H1 (cell line): ENCODE results near the gene ARFGAP3. TPM values are rescaled to one million over a fixed set of nuclear protein-coding genes. Genes with fewer than 3 reads are reported as not detected.

ENCODE experiments used
- CTCF ChIA-PET: fragments of 300-600 bp; sonication (Branson Sonifier 250); formaldehyde crosslinking; loops from one replicate; lab custom pipeline; 2021; ENCODE audit not compliant: partially characterized antibody; lab: Charles Lee
- POLR2A ChIA-PET: fragments of 300-600 bp; sonication (Branson Sonifier 250); formaldehyde crosslinking; loops from one replicate; lab custom pipeline; 2021; ENCODE audit warnings: inconsistent platforms; ENCODE audit not compliant: partially characterized antibody; lab: Charles Lee
- DNase-seq, 2 experiments: peaks; one replicate each; pipeline versions ENCODE4 v3.0.0 to v3.0.0-alpha.2; 2010 to 2022; ENCODE audit warnings: low spot score in 2 of 2, low read depth in 1 of 2, mixed read lengths in 1 of 2
- FAIRE-seq: peaks from 2 replicates; lab custom pipeline; 2011; peaks lifted over from hg19 to GRCh38; lab: Jason Lieb, UNC
- H2AFZ ChIP-seq: 2 replicates; pipeline ENCODE4 v1.8.1; 2012; ENCODE audit warnings: low read length, inconsistent platforms
- H2AK5ac ChIP-seq: 2 replicates; pipeline ENCODE4 v1.6.1; 2013; ENCODE audit warnings: low read depth, low read length
- H2BK120ac ChIP-seq: replicated peaks from 2 replicates; pipeline ENCODE3; 2013; ENCODE audit warnings: low read depth, low read length, inconsistent platforms
- H2BK12ac ChIP-seq: 2 replicates; pipeline ENCODE4 v1.6.1; 2013; ENCODE audit warnings: low read depth, low read length
- H2BK15ac ChIP-seq: 2 replicates; pipeline ENCODE4 v1.6.1; 2013; ENCODE audit warnings: low read length
- H2BK20ac ChIP-seq: 2 replicates; pipeline ENCODE4 v1.6.1; 2013; ENCODE audit warnings: low read length
- H2BK5ac ChIP-seq: 2 replicates; pipeline ENCODE4 v1.6.1; 2013; ENCODE audit warnings: low read depth, low read length
- H3K14ac ChIP-seq: 2 replicates; pipeline ENCODE4 v1.6.1; 2013; ENCODE audit warnings: inconsistent platforms; ENCODE audit not compliant: insufficient read length
- H3K18ac ChIP-seq: 2 replicates; pipeline ENCODE4 v1.6.1; 2013; ENCODE audit warnings: low read length; ENCODE audit errors: extremely low read depth
- H3K23ac ChIP-seq: 2 replicates; pipeline ENCODE4 v1.6.1; 2013; ENCODE audit warnings: inconsistent platforms; ENCODE audit not compliant: insufficient read length
- H3K23me2 ChIP-seq: 2 replicates; pipeline ENCODE4 v1.6.1; 2013; ENCODE audit warnings: low read depth, low read length
- H3K27ac ChIP-seq: 2 replicates; pipeline ENCODE4 v1.6.1; 2011; ENCODE audit warnings: low read depth, low read length, inconsistent platforms
- H3K27me3 ChIP-seq, 4 experiments: replicated peaks in 1 of 4; 1 replicate in 1 of 4; 2 replicates in 3 of 4; pipeline versions ENCODE4 v1.6.1 to v1.8.1; 2011 to 2013; ENCODE audit warnings: low read length in 3 of 4, mild to moderate bottlenecking in 3 of 4, inconsistent platforms in 2 of 4, mixed read lengths in 2 of 4, moderate library complexity in 1 of 4; ENCODE audit not compliant: control insufficient read depth in 3 of 4, insufficient read depth in 3 of 4; ENCODE audit errors: extremely low read depth in 1 of 4
- H3K36me3 ChIP-seq, 4 experiments: 2 replicates each; pipeline versions ENCODE4 v1.6.1 to v1.8.1; 2011 to 2013; ENCODE audit warnings: mild to moderate bottlenecking in 4 of 4, low read length in 3 of 4, moderate library complexity in 2 of 4, control low read depth in 1 of 4, inconsistent platforms in 1 of 4; ENCODE audit not compliant: insufficient read depth in 4 of 4, control insufficient read depth in 2 of 4
- H3K4ac ChIP-seq: replicated peaks from 2 replicates; pipeline ENCODE3; 2013; ENCODE audit warnings: low read length, low read depth, mixed read lengths, inconsistent platforms; ENCODE audit not compliant: insufficient read length
- H3K4me1 ChIP-seq, 4 experiments: replicated peaks in 1 of 4; 1 replicate in 1 of 4; 2 replicates in 3 of 4; pipeline versions ENCODE4 v1.6.1 to v1.8.1; 2011 to 2013; ENCODE audit warnings: low read length in 3 of 4, inconsistent platforms in 2 of 4, mixed read lengths in 1 of 4; ENCODE audit not compliant: insufficient read depth in 4 of 4, control insufficient read depth in 3 of 4
- H3K4me2 ChIP-seq, 2 experiments: 2 replicates each; pipeline versions ENCODE4 v1.6.1 to v1.8.1; 2011 to 2013; ENCODE audit warnings: low read depth in 2 of 2, low read length in 2 of 2, control low read depth in 1 of 2, inconsistent platforms in 1 of 2, mild to moderate bottlenecking in 1 of 2; ENCODE audit not compliant: insufficient read depth in 1 of 2
- H3K4me3 ChIP-seq, 4 experiments: fragments of 200-600, 300-600 bp in 1 of 4; sonication (generic), shearing (Covaris generic), sonication (Bioruptor Twin) in 1 of 4; 2 replicates each; pipeline versions ENCODE4 v1.5.1 to v1.8.1; 2011 to 2016; ENCODE audit warnings: low read length in 4 of 4, low read depth in 3 of 4, control low read depth in 2 of 4, inconsistent platforms in 2 of 4, mild to moderate bottlenecking in 2 of 4, mixed read lengths in 1 of 4, moderate library complexity in 1 of 4; ENCODE audit not compliant: insufficient read depth in 2 of 4; ENCODE audit errors: extremely low read depth in 1 of 4
- H3K56ac ChIP-seq: replicated peaks from 2 replicates; pipeline ENCODE3; 2013; ENCODE audit warnings: low read depth, mild to moderate bottlenecking, mixed read lengths, low read length, inconsistent platforms; ENCODE audit not compliant: insufficient read length
- H3K79me1 ChIP-seq: 2 replicates; pipeline ENCODE4 v1.6.1; 2013; ENCODE audit warnings: low read depth, low read length, control low read depth
- H3K79me2 ChIP-seq, 2 experiments: 2 replicates each; pipeline versions ENCODE4 v1.6.1 to v1.8.1; 2012 to 2013; ENCODE audit warnings: low read length in 2 of 2, mild to moderate bottlenecking in 2 of 2, inconsistent platforms in 1 of 2; ENCODE audit not compliant: insufficient read depth in 2 of 2, control insufficient read depth in 1 of 2
- H3K9ac ChIP-seq, 4 experiments: replicated peaks in 1 of 4; 1 replicate in 1 of 4; 2 replicates in 3 of 4; pipeline versions ENCODE4 v1.6.1 to v1.8.1; 2011 to 2013; ENCODE audit warnings: low read depth in 3 of 4, low read length in 3 of 4, control low read depth in 2 of 4, mild to moderate bottlenecking in 2 of 4, moderate library complexity in 2 of 4, inconsistent platforms in 1 of 4; ENCODE audit errors: extremely low read depth in 1 of 4
- H3K9me3 ChIP-seq, 2 experiments: 2 replicates each; pipeline versions ENCODE4 v1.6.1 to v1.8.1; 2012 to 2013; ENCODE audit warnings: mild to moderate bottlenecking in 2 of 2, moderate library complexity in 2 of 2, control low read depth in 1 of 2, inconsistent platforms in 1 of 2, low read depth in 1 of 2, low read length in 1 of 2, mixed read lengths in 1 of 2; ENCODE audit not compliant: insufficient read depth in 2 of 2
- H4K20me1 ChIP-seq, 2 experiments: replicated peaks in 1 of 2; 2 replicates each; pipeline versions ENCODE3 to v1.8.1; 2011 to 2013; ENCODE audit warnings: inconsistent platforms in 2 of 2, low read length in 2 of 2, mild to moderate bottlenecking in 1 of 2; ENCODE audit not compliant: insufficient read depth in 2 of 2, control insufficient read depth in 1 of 2
- H4K5ac ChIP-seq: 2 replicates; pipeline ENCODE4 v1.6.1; 2013; ENCODE audit warnings: low read length, low read depth, mixed read lengths, inconsistent platforms; ENCODE audit not compliant: insufficient read length
- H4K8ac ChIP-seq: 2 replicates; pipeline ENCODE4 v1.8.0; 2013; ENCODE audit warnings: mild to moderate bottlenecking, moderate library complexity, low read length, inconsistent platforms; ENCODE audit not compliant: insufficient read depth; ENCODE audit errors: extremely low read depth
- H4K91ac ChIP-seq: replicated peaks from 2 replicates; pipeline ENCODE3; 2013; ENCODE audit warnings: low read length, mixed read lengths, inconsistent platforms; ENCODE audit not compliant: insufficient read length
- CEBPB ChIP-seq: IDR thresholded peaks from 2 replicates; pipeline ENCODE4 v1.6.1; 2012; ENCODE audit warnings: low read depth, low read length
- CHD1 ChIP-seq: IDR thresholded peaks from 2 replicates; pipeline ENCODE4 v1.6.1; 2012; ENCODE audit warnings: low read depth, low read length, improper control_type of control experiment
- E2F6 ChIP-seq: IDR thresholded peaks from 2 replicates; pipeline ENCODE4 v1.6.1; 2012; ENCODE audit warnings: inconsistent platforms
- EGR1 ChIP-seq: IDR thresholded peaks from 2 replicates; pipeline ENCODE4 v1.6.1; 2011; ENCODE audit warnings: low read depth, low read length, borderline replicate concordance
- KDM1A ChIP-seq: fragments of 200-600, 300-600 bp; sonication (generic); IDR thresholded peaks from 2 replicates; pipeline ENCODE4 v1.7.1; 2016; ENCODE audit warnings: mild to moderate bottlenecking, low read length, borderline replicate concordance
- KDM5A ChIP-seq: fragments of 200-600 bp; IDR thresholded peaks from 2 replicates; pipeline ENCODE4 v1.7.1; 2012; ENCODE audit warnings: mild to moderate bottlenecking, low read length, inconsistent platforms, mixed read lengths
- POLR2A ChIP-seq, 2 experiments: IDR thresholded peaks; 1 replicate in 1 of 2; 2 replicates in 1 of 2; pipeline ENCODE4 v1.6.1; 2011; ENCODE audit warnings: low read depth in 2 of 2, low read length in 2 of 2, mild to moderate bottlenecking in 2 of 2; ENCODE audit errors: control extremely low read depth in 1 of 2
- POU5F1 ChIP-seq: IDR thresholded peaks from 2 replicates; pipeline ENCODE4 v1.6.1; 2011; ENCODE audit warnings: low read depth, mild to moderate bottlenecking, low read length, moderate library complexity
- SIRT6 ChIP-seq: IDR thresholded peaks from one replicate; pipeline ENCODE4 v1.7.1; 2012; ENCODE audit warnings: low read length, inconsistent platforms
- TAF1 ChIP-seq: IDR thresholded peaks from 2 replicates; pipeline ENCODE4 v1.6.1; 2011; ENCODE audit warnings: mild to moderate bottlenecking, low read depth, low read length
- TCF12 ChIP-seq: IDR thresholded peaks from 2 replicates; pipeline ENCODE4 v1.6.1; 2011; ENCODE audit warnings: low read depth, mild to moderate bottlenecking, low read length
- YY1 ChIP-seq: IDR thresholded peaks from 2 replicates; pipeline ENCODE4 v1.6.1; 2011; ENCODE audit warnings: low read depth, mild to moderate bottlenecking, low read length
- WGBS, 2 experiments: shearing (Covaris generic) in 1 of 2; methylation state at CpG; one replicate each; pipeline versions ENCODE4 v1.1.6 to v1.1.7; 2013 to 2015; ENCODE audit warnings: low lambda C conversion rate in 2 of 2, mixed read lengths in 2 of 2, inconsistent platforms in 1 of 2, low coverage in 1 of 2, missing lambda C conversion rate in 1 of 2; ENCODE audit not compliant: insufficient replicate concordance in 2 of 2, insufficient coverage in 1 of 2, insufficient read length in 1 of 2; ENCODE audit errors: extremely low coverage in 1 of 2, missing lambda C conversion rate in 1 of 2; 5-methylcytosine and 5-hydroxymethylcytosine counted together
- polyA plus RNA-seq, 7 experiments: library from polyadenylated mRNA; depleted of rRNA in 3 of 7; stranded (reverse) in 5 of 7; unstranded in 2 of 7; fragments of >200 nt in 5 of 7; fragments of 200-250 nt in 2 of 7; gene quantifications; 1 replicate in 5 of 7; 2 replicates in 1 of 7; 4 replicates in 1 of 7; pipeline versions ENCODE4 v1.2.1 to v1.2.3, GENCODE V29; 2011 to 2013; ENCODE audit warnings: missing spikeins in 2 of 7, mixed read lengths in 2 of 7
- total RNA-seq: library from RNA; stranded (reverse); fragmentation: NEBNext Ultra II Directional; extraction: Animal tissue kit (Norgen Biotek cat#: 25700); gene quantifications from 2 replicates; pipeline ENCODE4 v1.2.1, GENCODE V29; 2021
- TF ChIP-seq, protein P1 (sequence below): IDR thresholded peaks from 2 replicates; pipeline ENCODE4 v1.6.1; 2012; ENCODE audit warnings: inconsistent platforms

The ARFGAP3 gene
- total and polyA plus RNA-seq, 2 of the 8 experiments (the other 6 are each of a cell fraction or from before 2014, with no cell fraction given): 9.7 to 16.0 TPM

- Histone ChIP-seq H3K4me2 (no peak overlapping the region), H3K56ac (no peak overlapping the region), H3K36me3 (no peaks in the 10 kb centered on the region), H2AFZ (no peak overlapping the region), H4K91ac (no peak overlapping the region), H3K23me2 (no peaks in the 10 kb centered on the region), H3K27me3 (no peaks in the 10 kb centered on the region), H3K79me1 (no peaks in the 10 kb centered on the region), H3K4me3 (no peak overlapping the region), H3K9ac (no peak overlapping the region), H2BK12ac (no peak overlapping the region), H4K20me1 (no peaks in the 10 kb centered on the region), H2BK15ac (no peak overlapping the region), H2AK5ac (no peak overlapping the region), H3K79me2 (no peaks in the 10 kb centered on the region), H3K14ac (no peak overlapping the region), H2BK20ac (no peak overlapping the region), H4K8ac (no peak overlapping the region), H3K4me1 (no peaks in the 10 kb centered on the region; a peak in 1 of 7 replicates), H2BK5ac (no peak overlapping the region), H2BK120ac (no peak overlapping the region), H3K9me3 (no peaks in the 10 kb centered on the region), H3K18ac (no peak overlapping the region), H3K27ac (no peak overlapping the region), H3K23ac (no peak overlapping the region), H3K4ac (no peak overlapping the region), H4K5ac (no peak overlapping the region)
- no peak for FAIRE-seq
- DNase-seq: no peak
- TF ChIP-seq SIRT6 (no peak), POU5F1 (no peak), EGR1 (no peak), KDM5A (no peak), KDM1A (no peak), CEBPB (no peak), TCF12 (no peak), TAF1 (no peak), CHD1 (no peak), POLR2A (IDR thresholded peaks at IDR 0.05; ENCODE audit: control extremely low read depth in 1 of 2, low read depth in 2 of 2, low read length in 2 of 2) (no peak), E2F6 (no peak), YY1 (no peak)
- TF ChIP-seq, protein P1, sequence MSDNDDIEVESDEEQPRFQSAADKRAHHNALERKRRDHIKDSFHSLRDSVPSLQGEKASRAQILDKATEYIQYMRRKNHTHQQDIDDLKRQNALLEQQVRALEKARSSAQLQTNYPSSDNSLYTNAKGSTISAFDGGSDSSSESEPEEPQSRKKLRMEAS: no peak
- POLR2A ChIA-PET: interaction anchor here (0.9 to 1.6 kb wide), 3 partner anchors 77 to 173 kb away, joined by 3 to 6 read pairs (median 3); partner anchors contain the start of genes CYB5R3 and POLDIP3
- 94% methylated on average over 11 of the region's 11 CpGs; no CpG with 5 or more reads in 1 of the 2 experiments for WGBS, 2 experiments
- CTCF ChIA-PET: interaction anchor here (0.9 to 6.5 kb wide), 3 partner anchors 12 to 71 kb away, joined by 3 to 32 read pairs (median 13); no protein-coding TSS in a partner anchor
Observed at GRCh38 chr22:42788466-42788865, 68.6 kb downstream of the ARFGAP3 start.
